ENCODE results near the gene CDC42BPA.

CDC42BPA gene

GRCh38 chr1:226975259-226976250 lies 342.7 kb downstream of the CDC42BPA start:
- TF ChIP-seq CTCF (conservative IDR thresholded peaks at IDR 0.05): no peak
- H3K27ac ChIP-seq: no peak overlapping the region

GRCh38 chr1:226974544-226975258 lies 343.6 kb downstream of the CDC42BPA start:
- no peak for TF ChIP-seq CTCF (conservative IDR thresholded peaks at IDR 0.05)
- no peak overlapping the region for H3K27ac ChIP-seq

GRCh38 chr1:226973898-226974543 lies 344.3 kb downstream of the CDC42BPA start:
- H3K27ac ChIP-seq: no peak overlapping the region
- no peak for TF ChIP-seq CTCF (conservative IDR thresholded peaks at IDR 0.05)

- H3K27ac ChIP-seq: no peak overlapping the region
- no peak for TF ChIP-seq CTCF (conservative IDR thresholded peaks at IDR 0.05)
Observed at GRCh38 chr1:226973371-226973897, 344.9 kb downstream of the CDC42BPA start.

GRCh38 chr1:226972931-226973330 lies 345.4 kb downstream of the CDC42BPA start:
- no peak overlapping the region for H3K27ac ChIP-seq
- TF ChIP-seq CTCF (conservative IDR thresholded peaks at IDR 0.05): no peak

- no peak for TF ChIP-seq CTCF (conservative IDR thresholded peaks at IDR 0.05)
- no peak overlapping the region for H3K27ac ChIP-seq
Observed at GRCh38 chr1:226971765-226972164, 346.5 kb downstream of the CDC42BPA start.

GRCh38 chr1:226967665-226968064 lies 350.6 kb downstream of the CDC42BPA start:
- no peak overlapping the region for H3K27ac ChIP-seq
- TF ChIP-seq CTCF (conservative IDR thresholded peaks at IDR 0.05): no peak

Measured in VCaP (cell line).